K562 (cell line): ENCODE measurements around the gene SIRT3. TPM values are rescaled to one million over a fixed set of nuclear protein-coding genes. Genes with fewer than 3 reads are reported as not detected.

ENCODE experiments used
- FOSL1 ChIP-seq: fragments of 200-800 bp; sonication (Bioruptor generic); conservative IDR thresholded peaks from 2 replicates; pipeline ENCODE4 v1.6.1; 2016; ENCODE audit warnings: missing genetic modification characterization, missing compliant biosample characterization
- FOXA3 ChIP-seq, 2 experiments: fragments of 450-650 bp in 1 of 2; sonication (generic) in 1 of 2; formaldehyde crosslinking; IDR thresholded peaks in 1 of 2; conservative IDR thresholded peaks in 1 of 2; 2 replicates each; pipeline versions ENCODE4 v1.4.0 to v1.8.0; 2020 to 2022; ENCODE audit warnings: mild to moderate bottlenecking in 2 of 2, missing genetic modification reagents in 1 of 2
- MEF2D ChIP-seq: conservative IDR thresholded peaks from 2 replicates; pipeline ENCODE4 v1.6.1; 2016; ENCODE audit warnings: low read depth, missing genetic modification characterization, missing compliant biosample characterization
- NR2C2 ChIP-seq, 2 experiments: fragments of 200-800 bp in 1 of 2; sonication (Bioruptor generic) in 1 of 2; sonication (generic) in 1 of 2; formaldehyde crosslinking in 1 of 2; IDR thresholded peaks; 2 replicates each; pipeline versions ENCODE4 v1.6.1 to v1.8.0; 2016 to 2022; ENCODE audit warnings: mild to moderate bottlenecking in 1 of 2, missing compliant biosample characterization in 1 of 2, missing genetic modification characterization in 1 of 2, missing genetic modification reagents in 1 of 2
- PCBP2 ChIP-seq: fragments of 200-400 bp; formaldehyde crosslinking; IDR thresholded peaks from 2 replicates; pipeline ENCODE4 v1.6.1; 2018; ENCODE audit warnings: low read length, low read depth, mild to moderate bottlenecking, moderate library complexity; ENCODE audit not compliant: poor library complexity, severe bottlenecking
- RFX5 ChIP-seq: IDR thresholded peaks from 2 replicates; pipeline ENCODE4 v1.6.1; 2011; ENCODE audit warnings: low read depth, mild to moderate bottlenecking, improper control_type of control experiment, low read length
- ZNF347 ChIP-seq: fragments of 450-650 bp; formaldehyde crosslinking; IDR thresholded peaks from 2 replicates; pipeline ENCODE4 v1.4.0; 2020; ENCODE audit warnings: low read depth, mild to moderate bottlenecking, moderate library complexity
- ZNF445 ChIP-seq: fragments of 250-450 bp; sonication (Bioruptor Pico); IDR thresholded peaks from 2 replicates; pipeline ENCODE4 v1.4.0; 2020; ENCODE audit warnings: low read depth, mild to moderate bottlenecking, moderate library complexity
- ZNF561 ChIP-seq: fragments of 450-650 bp; formaldehyde crosslinking; conservative IDR thresholded peaks from 2 replicates; pipeline ENCODE4 v1.4.0; 2020; ENCODE audit warnings: mild to moderate bottlenecking, moderate library complexity
- polyA plus RNA-seq, 8 experiments: library from polyadenylated mRNA; depleted of rRNA in 4 of 8; stranded (reverse) in 5 of 8; unstranded in 3 of 8; fragments of >200 nt; fragmentation: Nextera tagmentation in 2 of 8; fragmentation: Illumina TruSeq in 1 of 8; extraction: Ambion mirVana in 2 of 8; extraction: Trizol in 1 of 8; gene quantifications; 2 replicates each; pipeline versions ENCODE4 v1.2.1 to v1.2.3, GENCODE V29; 2011 to 2014; ENCODE audit warnings: inconsistent platforms in 1 of 8, missing spikeins in 1 of 8
- total RNA-seq, 7 experiments: library from RNA; depleted of rRNA in 6 of 7; stranded (reverse); fragments of >200 nt in 6 of 7; fragmentation: Illumina TruSeq in 2 of 7; extraction: Trizol in 2 of 7; gene quantifications; 2 replicates each; pipeline versions ENCODE4 v1.2.1 to v1.2.3, GENCODE V29; 2011 to 2021; ENCODE audit warnings: low replicate concordance in 1 of 7
- TF ChIP-seq, protein P1 (sequence below): fragments of 250-450 bp; sonication (Bioruptor Pico); IDR thresholded peaks from 2 replicates; pipeline ENCODE4 v1.9.0; 2021; ENCODE audit warnings: mild to moderate bottlenecking, inconsistent platforms
- TF ChIP-seq, protein P2 (sequence below): fragments of 450-650 bp; IDR thresholded peaks from one replicate; pipeline ENCODE4 v1.6.1; 2018; ENCODE audit warnings: mild to moderate bottlenecking, moderate library complexity; ENCODE audit not compliant: partially characterized antibody
- TF ChIP-seq, protein P3 (sequence below): fragments of 200-800 bp; sonication (Bioruptor generic); IDR thresholded peaks from 2 replicates; pipeline ENCODE4 v1.6.1; 2016; ENCODE audit warnings: missing genetic modification characterization, missing compliant biosample characterization
- TF ChIP-seq, protein P4 (sequence below): fragments of 450-650 bp; formaldehyde crosslinking; IDR thresholded peaks from 2 replicates; pipeline ENCODE4 v1.4.0; 2022; ENCODE audit warnings: mild to moderate bottlenecking, moderate library complexity
- TF ChIP-seq, protein P5 (sequence below), 2 experiments: fragments of 450-650 bp; conservative IDR thresholded peaks; 2 replicates each; pipeline ENCODE4 v1.6.1; 2017; ENCODE audit warnings: mild to moderate bottlenecking in 2 of 2, moderate library complexity in 2 of 2

SIRT3 gene
- total and polyA plus RNA-seq, 9 of the 15 experiments (the other 6 are each of a cell fraction or from before 2014, with no cell fraction given) = 1.9 to 27.5 (median 14.5) TPM

DNA sequence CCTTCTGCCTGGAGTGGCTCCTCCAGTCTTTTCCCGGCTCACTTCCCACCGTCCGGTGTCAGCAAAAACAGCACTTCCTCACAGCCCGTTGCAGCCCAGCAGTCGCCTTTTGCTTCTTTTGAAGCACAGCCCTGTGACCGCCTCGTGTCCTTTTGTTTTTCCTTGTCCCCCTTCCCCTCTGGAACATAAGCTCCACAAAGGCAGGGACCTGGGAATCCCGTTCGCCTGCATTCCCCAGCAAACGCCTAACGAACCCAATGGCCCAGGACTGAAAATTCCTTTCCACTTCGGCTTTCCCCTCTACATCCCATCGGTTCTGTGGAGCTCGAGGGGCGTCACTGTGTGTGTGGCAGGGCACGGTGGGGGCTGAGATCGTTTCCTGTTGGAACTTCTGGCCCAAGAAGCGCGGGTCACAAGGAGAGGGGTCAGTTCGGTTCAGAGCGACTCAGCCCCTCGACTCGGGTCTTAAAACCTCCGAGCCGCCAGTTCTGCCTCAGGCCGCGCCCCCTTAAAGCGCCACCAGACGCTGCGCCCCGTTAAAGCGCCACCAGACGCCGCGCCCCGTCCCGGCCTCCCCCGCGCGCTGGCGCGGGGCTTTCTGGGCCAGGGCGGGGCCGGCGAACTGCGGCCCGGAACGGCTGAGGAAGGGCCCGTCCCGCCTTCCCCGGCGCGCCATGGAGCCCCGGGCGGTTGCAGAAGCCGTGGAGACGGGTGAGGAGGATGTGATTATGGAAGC, 27.8 kb downstream of the SIRT3 start (continued):
- TF ChIP-seq, protein P1, sequence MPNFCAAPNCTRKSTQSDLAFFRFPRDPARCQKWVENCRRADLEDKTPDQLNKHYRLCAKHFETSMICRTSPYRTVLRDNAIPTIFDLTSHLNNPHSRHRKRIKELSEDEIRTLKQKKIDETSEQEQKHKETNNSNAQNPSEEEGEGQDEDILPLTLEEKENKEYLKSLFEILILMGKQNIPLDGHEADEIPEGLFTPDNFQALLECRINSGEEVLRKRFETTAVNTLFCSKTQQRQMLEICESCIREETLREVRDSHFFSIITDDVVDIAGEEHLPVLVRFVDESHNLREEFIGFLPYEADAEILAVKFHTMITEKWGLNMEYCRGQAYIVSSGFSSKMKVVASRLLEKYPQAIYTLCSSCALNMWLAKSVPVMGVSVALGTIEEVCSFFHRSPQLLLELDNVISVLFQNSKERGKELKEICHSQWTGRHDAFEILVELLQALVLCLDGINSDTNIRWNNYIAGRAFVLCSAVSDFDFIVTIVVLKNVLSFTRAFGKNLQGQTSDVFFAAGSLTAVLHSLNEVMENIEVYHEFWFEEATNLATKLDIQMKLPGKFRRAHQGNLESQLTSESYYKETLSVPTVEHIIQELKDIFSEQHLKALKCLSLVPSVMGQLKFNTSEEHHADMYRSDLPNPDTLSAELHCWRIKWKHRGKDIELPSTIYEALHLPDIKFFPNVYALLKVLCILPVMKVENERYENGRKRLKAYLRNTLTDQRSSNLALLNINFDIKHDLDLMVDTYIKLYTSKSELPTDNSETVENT (CRISPR knock-in tag) = peak; percentile 82
- TF ChIP-seq NR2C2 (CRISPR knock-in tag; IDR thresholded peaks at IDR 0.05) (no peak), NR2C2 (tag; IDR thresholded peaks at IDR 0.05) (peak; percentile 74; the same call in 1 of the 2 replicates), RFX5 (no peak), FOXA3 (CRISPR knock-in tag; conservative IDR thresholded peaks at IDR 0.05 in 1 of 2, IDR thresholded peaks at IDR 0.05 in 1 of 2) (no peak), FOSL1 (tag) (no peak), ZNF347 (CRISPR knock-in tag) (no peak), MEF2D (tag) (no peak), ZNF561 (no peak), PCBP2 (no peak), ZNF445 (CRISPR knock-in tag) (no peak)
- TF ChIP-seq, protein P2, sequence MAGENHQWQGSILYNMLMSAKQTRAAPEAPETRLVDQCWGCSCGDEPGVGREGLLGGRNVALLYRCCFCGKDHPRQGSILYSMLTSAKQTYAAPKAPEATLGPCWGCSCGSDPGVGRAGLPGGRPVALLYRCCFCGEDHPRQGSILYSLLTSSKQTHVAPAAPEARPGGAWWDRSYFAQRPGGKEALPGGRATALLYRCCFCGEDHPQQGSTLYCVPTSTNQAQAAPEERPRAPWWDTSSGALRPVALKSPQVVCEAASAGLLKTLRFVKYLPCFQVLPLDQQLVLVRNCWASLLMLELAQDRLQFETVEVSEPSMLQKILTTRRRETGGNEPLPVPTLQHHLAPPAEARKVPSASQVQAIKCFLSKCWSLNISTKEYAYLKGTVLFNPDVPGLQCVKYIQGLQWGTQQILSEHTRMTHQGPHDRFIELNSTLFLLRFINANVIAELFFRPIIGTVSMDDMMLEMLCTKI = no peak
- TF ChIP-seq, protein P3, sequence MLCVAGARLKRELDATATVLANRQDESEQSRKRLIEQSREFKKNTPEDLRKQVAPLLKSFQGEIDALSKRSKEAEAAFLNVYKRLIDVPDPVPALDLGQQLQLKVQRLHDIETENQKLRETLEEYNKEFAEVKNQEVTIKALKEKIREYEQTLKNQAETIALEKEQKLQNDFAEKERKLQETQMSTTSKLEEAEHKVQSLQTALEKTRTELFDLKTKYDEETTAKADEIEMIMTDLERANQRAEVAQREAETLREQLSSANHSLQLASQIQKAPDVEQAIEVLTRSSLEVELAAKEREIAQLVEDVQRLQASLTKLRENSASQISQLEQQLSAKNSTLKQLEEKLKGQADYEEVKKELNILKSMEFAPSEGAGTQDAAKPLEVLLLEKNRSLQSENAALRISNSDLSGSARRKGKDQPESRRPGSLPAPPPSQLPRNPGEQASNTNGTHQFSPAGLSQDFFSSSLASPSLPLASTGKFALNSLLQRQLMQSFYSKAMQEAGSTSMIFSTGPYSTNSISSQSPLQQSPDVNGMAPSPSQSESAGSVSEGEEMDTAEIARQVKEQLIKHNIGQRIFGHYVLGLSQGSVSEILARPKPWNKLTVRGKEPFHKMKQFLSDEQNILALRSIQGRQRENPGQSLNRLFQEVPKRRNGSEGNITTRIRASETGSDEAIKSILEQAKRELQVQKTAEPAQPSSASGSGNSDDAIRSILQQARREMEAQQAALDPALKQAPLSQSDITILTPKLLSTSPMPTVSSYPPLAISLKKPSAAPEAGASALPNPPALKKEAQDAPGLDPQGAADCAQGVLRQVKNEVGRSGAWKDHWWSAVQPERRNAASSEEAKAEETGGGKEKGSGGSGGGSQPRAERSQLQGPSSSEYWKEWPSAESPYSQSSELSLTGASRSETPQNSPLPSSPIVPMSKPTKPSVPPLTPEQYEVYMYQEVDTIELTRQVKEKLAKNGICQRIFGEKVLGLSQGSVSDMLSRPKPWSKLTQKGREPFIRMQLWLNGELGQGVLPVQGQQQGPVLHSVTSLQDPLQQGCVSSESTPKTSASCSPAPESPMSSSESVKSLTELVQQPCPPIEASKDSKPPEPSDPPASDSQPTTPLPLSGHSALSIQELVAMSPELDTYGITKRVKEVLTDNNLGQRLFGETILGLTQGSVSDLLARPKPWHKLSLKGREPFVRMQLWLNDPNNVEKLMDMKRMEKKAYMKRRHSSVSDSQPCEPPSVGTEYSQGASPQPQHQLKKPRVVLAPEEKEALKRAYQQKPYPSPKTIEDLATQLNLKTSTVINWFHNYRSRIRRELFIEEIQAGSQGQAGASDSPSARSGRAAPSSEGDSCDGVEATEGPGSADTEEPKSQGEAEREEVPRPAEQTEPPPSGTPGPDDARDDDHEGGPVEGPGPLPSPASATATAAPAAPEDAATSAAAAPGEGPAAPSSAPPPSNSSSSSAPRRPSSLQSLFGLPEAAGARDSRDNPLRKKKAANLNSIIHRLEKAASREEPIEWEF = no peak
- TF ChIP-seq, protein P4, sequence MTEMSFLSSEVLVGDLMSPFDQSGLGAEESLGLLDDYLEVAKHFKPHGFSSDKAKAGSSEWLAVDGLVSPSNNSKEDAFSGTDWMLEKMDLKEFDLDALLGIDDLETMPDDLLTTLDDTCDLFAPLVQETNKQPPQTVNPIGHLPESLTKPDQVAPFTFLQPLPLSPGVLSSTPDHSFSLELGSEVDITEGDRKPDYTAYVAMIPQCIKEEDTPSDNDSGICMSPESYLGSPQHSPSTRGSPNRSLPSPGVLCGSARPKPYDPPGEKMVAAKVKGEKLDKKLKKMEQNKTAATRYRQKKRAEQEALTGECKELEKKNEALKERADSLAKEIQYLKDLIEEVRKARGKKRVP (CRISPR knock-in tag) = no peak
- TF ChIP-seq, protein P5, sequence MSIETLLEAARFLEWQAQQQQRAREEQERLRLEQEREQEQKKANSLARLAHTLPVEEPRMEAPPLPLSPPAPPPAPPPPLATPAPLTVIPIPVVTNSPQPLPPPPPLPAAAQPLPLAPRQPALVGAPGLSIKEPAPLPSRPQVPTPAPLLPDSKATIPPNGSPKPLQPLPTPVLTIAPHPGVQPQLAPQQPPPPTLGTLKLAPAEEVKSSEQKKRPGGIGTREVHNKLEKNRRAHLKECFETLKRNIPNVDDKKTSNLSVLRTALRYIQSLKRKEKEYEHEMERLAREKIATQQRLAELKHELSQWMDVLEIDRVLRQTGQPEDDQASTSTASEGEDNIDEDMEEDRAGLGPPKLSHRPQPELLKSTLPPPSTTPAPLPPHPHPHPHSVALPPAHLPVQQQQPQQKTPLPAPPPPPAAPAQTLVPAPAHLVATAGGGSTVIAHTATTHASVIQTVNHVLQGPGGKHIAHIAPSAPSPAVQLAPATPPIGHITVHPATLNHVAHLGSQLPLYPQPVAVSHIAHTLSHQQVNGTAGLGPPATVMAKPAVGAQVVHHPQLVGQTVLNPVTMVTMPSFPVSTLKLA (conservative IDR thresholded peaks at IDR 0.05) = peak; percentile 41 to 77; a peak in 3 of 4 replicates
